ENCODE measurements around the gene SORBS1.
A peak's percentile ranks its signal among the peaks of the same experiment; 100 is the strongest.

SORBS1 gene

DNA sequence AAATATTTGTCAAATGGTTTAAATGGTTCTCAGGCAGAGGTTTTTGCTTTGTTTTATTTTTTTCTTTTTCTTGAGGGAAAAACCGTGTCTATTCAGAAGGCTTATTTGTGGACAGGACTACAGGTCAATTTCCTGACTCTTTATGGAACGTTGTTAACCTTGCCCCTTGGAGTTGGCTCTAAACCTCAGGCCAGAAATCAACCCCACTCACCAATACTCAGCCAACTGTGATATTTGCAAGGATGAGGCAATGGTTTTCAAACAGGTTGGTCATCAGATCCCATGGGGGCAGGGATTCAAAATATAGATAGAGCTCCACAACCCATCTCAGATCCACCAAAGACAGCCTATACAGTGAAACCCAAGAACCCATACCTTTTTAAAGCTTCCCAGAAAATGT, 280.5 kb downstream of the SORBS1 start:
- H4K91ac ChIP-seq (ENCODE audit: low read depth, low read length) = no peak overlapping the region
- no peak overlapping the region for H2AK5ac ChIP-seq (ENCODE audit: low read length)
- H3K4me3 ChIP-seq (ENCODE audit: low read depth, low read length) = no peak overlapping the region
- no peaks in the 10 kb centered on the region for H3K79me1 ChIP-seq (ENCODE audit: low read length)
- H3K9me3 ChIP-seq (ENCODE audit: insufficient read depth, low read depth, low read length) = no peaks in the 10 kb centered on the region
- peak overlapping the region; percentile 47 for H3K4ac ChIP-seq (ENCODE audit: low read depth, low read length)
- peaks cover 0 to 14% of the 10 kb centered on the region in 2 experiments for H3K4me1 ChIP-seq (ENCODE audit: control insufficient read depth in 1 of 2, insufficient read depth in 2 of 2, low read length in 2 of 2)
- H2AFZ ChIP-seq (ENCODE audit: insufficient read depth, low read length, poor library complexity) = no peak overlapping the region
- H2BK12ac ChIP-seq (ENCODE audit: low read length) = no peak overlapping the region
- H3K9ac ChIP-seq (ENCODE audit: low read length) = no peak overlapping the region
- WGBS (ENCODE audit: extremely low coverage, insufficient coverage, insufficient read length) = no CpG with 5 or more reads among the region's 2 CpGs
- no peak overlapping the region for H4K8ac ChIP-seq (ENCODE audit: low read depth, low read length)
- no peak overlapping the region for H3K14ac ChIP-seq (ENCODE audit: low read length)
- H3K27ac ChIP-seq (ENCODE audit: low read depth, low read length) = no peak overlapping the region
- no peak overlapping the region for H2BK5ac ChIP-seq (ENCODE audit: low read depth, low read length, poor library complexity)
- peaks cover 22% of the 10 kb centered on the region for H3K79me2 ChIP-seq (ENCODE audit: control insufficient read depth, insufficient read depth, low read length, poor library complexity)
- no peak overlapping the region for H4K12ac ChIP-seq (ENCODE audit: low read depth, low read length)
- H3K23ac ChIP-seq (ENCODE audit: low read length) = no peak overlapping the region
- no peak overlapping the region for H2BK120ac ChIP-seq (ENCODE audit: insufficient read depth, low read length, poor library complexity)
- DNase-seq = no peak
- no peaks in the 10 kb centered on the region for H3K27me3 ChIP-seq (ENCODE audit: insufficient read depth, low read length)
- no peak overlapping the region for H3K4me2 ChIP-seq (ENCODE audit: low read length)
- H3K36me3 ChIP-seq (ENCODE audit: control insufficient read depth in 1 of 2, insufficient read depth in 2 of 2, low read length in 2 of 2) = no peaks in the 10 kb centered on the region
- no peak overlapping the region for H3K18ac ChIP-seq (ENCODE audit: low read length)

- peak overlapping the region; percentile 37 for H3K4ac ChIP-seq (ENCODE audit: low read depth, low read length)
- no peak overlapping the region for H4K91ac ChIP-seq (ENCODE audit: low read depth, low read length)
- no peak overlapping the region for H4K8ac ChIP-seq (ENCODE audit: low read depth, low read length)
- no peak overlapping the region for H3K4me2 ChIP-seq (ENCODE audit: low read length)
- peaks cover 17% of the 10 kb centered on the region for H3K79me2 ChIP-seq (ENCODE audit: control insufficient read depth, insufficient read depth, low read length, poor library complexity)
- H3K9ac ChIP-seq (ENCODE audit: low read length) = no peak overlapping the region
- H3K27ac ChIP-seq (ENCODE audit: low read depth, low read length) = no peak overlapping the region
- H4K12ac ChIP-seq (ENCODE audit: low read depth, low read length) = no peak overlapping the region
- H3K23ac ChIP-seq (ENCODE audit: low read length) = no peak overlapping the region
- no peak overlapping the region for H2BK5ac ChIP-seq (ENCODE audit: low read depth, low read length, poor library complexity)
- H3K4me1 ChIP-seq (ENCODE audit: control insufficient read depth in 1 of 2, insufficient read depth in 2 of 2, low read length in 2 of 2) = peaks cover 3 to 11% of the 10 kb centered on the region in 2 experiments
- 100% methylated on average over 1 of the region's 4 CpGs for WGBS (ENCODE audit: extremely low coverage, insufficient coverage, insufficient read length)
- DNase-seq = no peak
- no peak overlapping the region for H2BK120ac ChIP-seq (ENCODE audit: insufficient read depth, low read length, poor library complexity)
- H3K9me3 ChIP-seq (ENCODE audit: insufficient read depth, low read depth, low read length) = no peaks in the 10 kb centered on the region
- H3K79me1 ChIP-seq (ENCODE audit: low read length) = no peaks in the 10 kb centered on the region
- no peak overlapping the region for H2AK5ac ChIP-seq (ENCODE audit: low read length)
- no peak overlapping the region for H3K14ac ChIP-seq (ENCODE audit: low read length)
- H2AFZ ChIP-seq (ENCODE audit: insufficient read depth, low read length, poor library complexity) = no peak overlapping the region
- no peak overlapping the region for H2BK12ac ChIP-seq (ENCODE audit: low read length)
- no peak overlapping the region for H3K18ac ChIP-seq (ENCODE audit: low read length)
- no peaks in the 10 kb centered on the region for H3K27me3 ChIP-seq (ENCODE audit: insufficient read depth, low read length)
- H3K4me3 ChIP-seq (ENCODE audit: low read depth, low read length) = no peak overlapping the region
- no peaks in the 10 kb centered on the region for H3K36me3 ChIP-seq (ENCODE audit: control insufficient read depth in 1 of 2, insufficient read depth in 2 of 2, low read length in 2 of 2)
These were observed 281.9 kb downstream of the SORBS1 start for GRCh38 chr10:95279042-95279820.

- no CpG with 5 or more reads among the region's 6 CpGs for WGBS (ENCODE audit: extremely low coverage, insufficient coverage, insufficient read length)
- Histone ChIP-seq H2BK12ac (ENCODE audit: low read length) (no peak overlapping the region), H3K23ac (ENCODE audit: low read length) (no peak overlapping the region), H4K8ac (ENCODE audit: low read depth, low read length) (no peak overlapping the region), H2AK5ac (ENCODE audit: low read length) (no peak overlapping the region), H3K27me3 (ENCODE audit: insufficient read depth, low read length) (no peaks in the 10 kb centered on the region), H4K91ac (ENCODE audit: low read depth, low read length) (no peak overlapping the region), H4K12ac (ENCODE audit: low read depth, low read length) (no peak overlapping the region), H3K79me2 (ENCODE audit: control insufficient read depth, insufficient read depth, low read length, poor library complexity) (peaks cover 17% of the 10 kb centered on the region), H3K9ac (ENCODE audit: low read length) (no peak overlapping the region), H2BK120ac (ENCODE audit: insufficient read depth, low read length, poor library complexity) (no peak overlapping the region), H3K4ac (ENCODE audit: low read depth, low read length) (peak overlapping the region; percentile 1), H3K9me3 (ENCODE audit: insufficient read depth, low read depth, low read length) (no peaks in the 10 kb centered on the region), H3K18ac (ENCODE audit: low read length) (no peak overlapping the region), H3K4me2 (ENCODE audit: low read length) (no peak overlapping the region), H3K4me3 (ENCODE audit: low read depth, low read length) (no peak overlapping the region), H3K36me3 (ENCODE audit: control insufficient read depth in 1 of 2, insufficient read depth in 2 of 2, low read length in 2 of 2) (no peaks in the 10 kb centered on the region), H2AFZ (ENCODE audit: insufficient read depth, low read length, poor library complexity) (no peak overlapping the region), H3K4me1 (ENCODE audit: control insufficient read depth in 1 of 2, insufficient read depth in 2 of 2, low read length in 2 of 2) (peaks cover 10 to 20% of the 10 kb centered on the region in 2 experiments), H3K79me1 (ENCODE audit: low read length) (peaks cover 2% of the 10 kb centered on the region), H2BK5ac (ENCODE audit: low read depth, low read length, poor library complexity) (no peak overlapping the region), H3K27ac (ENCODE audit: low read depth, low read length) (no peak overlapping the region), H3K14ac (ENCODE audit: low read length) (no peak overlapping the region)
- no peak for DNase-seq
These were observed 282.8 kb downstream of the SORBS1 start for GRCh38 chr10:95278061-95278988.

- H3K79me2 ChIP-seq (ENCODE audit: control insufficient read depth, insufficient read depth, low read length, poor library complexity) = peaks cover 15% of the 10 kb centered on the region
These were observed 283.6 kb downstream of the SORBS1 start for GRCh38 chr10:95277614-95278013.

More at GRCh38 chr10:95277614-95278013, 283.6 kb downstream of the SORBS1 start:
- no peak overlapping the region for H3K9ac ChIP-seq (ENCODE audit: low read length)
- H3K79me1 ChIP-seq (ENCODE audit: low read length) = peaks cover 2% of the 10 kb centered on the region
- H3K23ac ChIP-seq (ENCODE audit: low read length) = no peak overlapping the region
- no peak overlapping the region for H4K12ac ChIP-seq (ENCODE audit: low read depth, low read length)
- H3K27ac ChIP-seq (ENCODE audit: low read depth, low read length) = no peak overlapping the region
- H2BK12ac ChIP-seq (ENCODE audit: low read length) = no peak overlapping the region
- no peak overlapping the region for H2BK120ac ChIP-seq (ENCODE audit: insufficient read depth, low read length, poor library complexity)
- no peak overlapping the region for H4K8ac ChIP-seq (ENCODE audit: low read depth, low read length)
- no peaks in the 10 kb centered on the region for H3K27me3 ChIP-seq (ENCODE audit: insufficient read depth, low read length)
- H3K14ac ChIP-seq (ENCODE audit: low read length) = no peak overlapping the region
- peak overlapping the region; percentile 37 for H3K4ac ChIP-seq (ENCODE audit: low read depth, low read length)
- H2AFZ ChIP-seq (ENCODE audit: insufficient read depth, low read length, poor library complexity) = no peak overlapping the region
- no peaks in the 10 kb centered on the region for H3K36me3 ChIP-seq (ENCODE audit: control insufficient read depth in 1 of 2, insufficient read depth in 2 of 2, low read length in 2 of 2)
- no peak overlapping the region for H4K91ac ChIP-seq (ENCODE audit: low read depth, low read length)
- no peak overlapping the region for H3K4me3 ChIP-seq (ENCODE audit: low read depth, low read length)
- H2BK5ac ChIP-seq (ENCODE audit: low read depth, low read length, poor library complexity) = no peak overlapping the region
- peaks cover 14 to 24% of the 10 kb centered on the region in 2 experiments for H3K4me1 ChIP-seq (ENCODE audit: control insufficient read depth in 1 of 2, insufficient read depth in 2 of 2, low read length in 2 of 2)
- no peak overlapping the region for H3K18ac ChIP-seq (ENCODE audit: low read length)
- no peak overlapping the region for H3K4me2 ChIP-seq (ENCODE audit: low read length)
- no CpG with 5 or more reads among the region's 3 CpGs for WGBS (ENCODE audit: extremely low coverage, insufficient coverage, insufficient read length)
- no peaks in the 10 kb centered on the region for H3K9me3 ChIP-seq (ENCODE audit: insufficient read depth, low read depth, low read length)
- H2AK5ac ChIP-seq (ENCODE audit: low read length) = no peak overlapping the region
- DNase-seq = no peak

All from trophoblast cell (in vitro differentiated cells and primary cell).